Smooth muscle cell (in vitro differentiated cells): Measurements from ENCODE around the gene IFNL2. TPM values are rescaled to one million over a fixed set of nuclear protein-coding genes. Genes with fewer than 3 reads are reported as not detected.

Experiments used
- DNase-seq: peaks from one replicate; lab custom pipeline; 2025; ENCODE audit not compliant: unreplicated experiment; lab: John Stamatoyannopoulos, UW
- H2AFZ ChIP-seq: fragments of 200-600 bp; sonication (generic); 2 replicates; pipeline ENCODE4 v1.6.0; 2016; ENCODE audit warnings: antibody characterized with exemption, low read depth, mild to moderate bottlenecking
- H3F3A ChIP-seq: fragments of 200-600 bp; sonication (generic); 2 replicates; pipeline ENCODE4 v1.6.0; 2017; ENCODE audit warnings: antibody characterized with exemption, low read depth
- H3K27ac ChIP-seq: fragments of 200-600 bp; sonication (generic); 2 replicates; pipeline ENCODE4 v1.5.1; 2016; ENCODE audit warnings: low read depth, mild to moderate bottlenecking
- H3K27me3 ChIP-seq: fragments of 200-600 bp; sonication (generic); 2 replicates; pipeline ENCODE4 v1.6.1; 2016; ENCODE audit warnings: low read depth, mild to moderate bottlenecking
- H3K36me3 ChIP-seq: fragments of 200-600 bp; sonication (generic); 2 replicates; pipeline ENCODE4 v1.5.1; 2016; ENCODE audit warnings: low read depth
- H3K4me1 ChIP-seq: fragments of 200-600 bp; sonication (generic); 2 replicates; pipeline ENCODE4 v1.5.1; 2016; ENCODE audit warnings: low read depth
- H3K4me2 ChIP-seq: fragments of 200-600 bp; sonication (generic); 2 replicates; pipeline ENCODE4 v1.6.0; 2016; ENCODE audit warnings: mild to moderate bottlenecking
- H3K4me3 ChIP-seq: fragments of 200-600 bp; sonication (generic); 2 replicates; pipeline ENCODE4 v1.5.1; 2016; ENCODE audit warnings: mild to moderate bottlenecking
- H3K79me2 ChIP-seq: fragments of 200-600 bp; sonication (generic); 2 replicates; pipeline ENCODE4 v1.6.0; 2016; ENCODE audit warnings: low read depth, mild to moderate bottlenecking
- H3K9ac ChIP-seq: fragments of 200-600 bp; sonication (generic); 2 replicates; pipeline ENCODE4 v1.6.0; 2016; ENCODE audit warnings: low read depth
- H3K9me3 ChIP-seq: fragments of 200-600 bp; sonication (generic); replicated peaks from 2 replicates; pipeline ENCODE4 v1.5.1; 2016; ENCODE audit warnings: low read depth
- H4K20me1 ChIP-seq: fragments of 200-600 bp; sonication (generic); 2 replicates; pipeline ENCODE4 v1.6.0; 2016; ENCODE audit warnings: low read depth
- WGBS: methylation state at CpG from one replicate; pipeline ENCODE4 v1.1.7; 2016; ENCODE audit warnings: low lambda C conversion rate; 5-methylcytosine and 5-hydroxymethylcytosine counted together
- polyA plus RNA-seq: library from polyadenylated mRNA; unstranded; fragments of >200 nt; fragmentation: Nextera tagmentation; extraction: Ambion mirVana; gene quantifications from 2 replicates; pipeline ENCODE4 v1.2.1, GENCODE V29; 2016
- total RNA-seq: library from RNA; depleted of rRNA; stranded (reverse); fragments of >200 nt; gene quantifications from 2 replicates; pipeline ENCODE4 v1.2.3, GENCODE V29; 2014
- TF ChIP-seq, protein P1 (sequence below): fragments of 200-600 bp; sonication (generic); IDR thresholded peaks from 2 replicates; pipeline ENCODE4 v1.5.1; 2017; ENCODE audit warnings: borderline replicate concordance, mild to moderate bottlenecking, antibody characterized with exemption; ENCODE audit not compliant: insufficient read depth, poor library complexity, severe bottlenecking

The IFNL2 gene
- total and polyA plus RNA-seq, 2 experiments from 2014 or later: not detected

DNA sequence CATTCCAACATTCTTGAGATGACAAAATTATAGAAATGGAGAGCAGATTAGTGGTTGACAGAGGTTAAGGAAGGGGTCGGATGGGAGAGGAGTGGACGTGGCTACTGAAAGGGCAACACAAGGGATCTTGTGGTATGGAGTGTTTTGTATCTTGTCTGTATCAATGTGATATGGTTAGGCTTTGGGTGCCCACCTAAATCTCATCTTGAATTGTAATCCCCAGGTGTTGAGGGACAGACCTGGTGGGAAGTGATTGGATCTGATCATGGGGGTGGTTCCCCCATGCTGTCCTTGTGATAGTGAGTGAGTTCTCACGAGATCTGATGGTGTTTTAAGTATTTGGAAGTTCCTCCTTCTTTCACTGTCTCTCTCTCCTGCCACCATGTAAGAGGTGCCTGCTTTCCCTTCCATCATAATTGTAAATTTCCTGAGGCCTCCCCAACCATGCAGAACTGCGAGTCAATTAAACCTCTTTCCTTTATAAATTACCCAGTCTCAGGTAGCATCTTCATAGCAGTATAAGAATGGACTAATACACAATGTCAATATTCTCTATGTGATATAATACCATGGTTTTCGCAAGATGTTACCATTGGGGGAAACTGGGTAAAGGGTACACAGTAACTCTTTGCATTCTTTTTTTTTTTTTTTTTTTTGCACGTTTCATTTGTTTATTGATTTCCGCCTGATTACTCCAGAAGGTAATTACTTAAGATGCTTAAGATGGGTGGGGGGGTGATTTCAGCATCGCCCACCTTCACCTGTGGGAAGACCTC lies 14.6 kb upstream of the IFNL2 start:
- 75% methylated on average over 8 of the region's 8 CpGs for WGBS
- Histone ChIP-seq H3K4me2 (no peak overlapping the region), H3K4me1 (no peaks in the 10 kb centered on the region), H3F3A (no peaks in the 10 kb centered on the region), H3K79me2 (no peaks in the 10 kb centered on the region), H3K27me3 (peaks cover 45% of the 10 kb centered on the region), H3K4me3 (no peak overlapping the region), H3K36me3 (no peaks in the 10 kb centered on the region), H2AFZ (no peak overlapping the region), H3K27ac (no peak overlapping the region), H3K9me3 (no peaks in the 10 kb centered on the region), H4K20me1 (no peaks in the 10 kb centered on the region), H3K9ac (no peak overlapping the region)
- DNase-seq: no peak
- TF ChIP-seq, protein P1, sequence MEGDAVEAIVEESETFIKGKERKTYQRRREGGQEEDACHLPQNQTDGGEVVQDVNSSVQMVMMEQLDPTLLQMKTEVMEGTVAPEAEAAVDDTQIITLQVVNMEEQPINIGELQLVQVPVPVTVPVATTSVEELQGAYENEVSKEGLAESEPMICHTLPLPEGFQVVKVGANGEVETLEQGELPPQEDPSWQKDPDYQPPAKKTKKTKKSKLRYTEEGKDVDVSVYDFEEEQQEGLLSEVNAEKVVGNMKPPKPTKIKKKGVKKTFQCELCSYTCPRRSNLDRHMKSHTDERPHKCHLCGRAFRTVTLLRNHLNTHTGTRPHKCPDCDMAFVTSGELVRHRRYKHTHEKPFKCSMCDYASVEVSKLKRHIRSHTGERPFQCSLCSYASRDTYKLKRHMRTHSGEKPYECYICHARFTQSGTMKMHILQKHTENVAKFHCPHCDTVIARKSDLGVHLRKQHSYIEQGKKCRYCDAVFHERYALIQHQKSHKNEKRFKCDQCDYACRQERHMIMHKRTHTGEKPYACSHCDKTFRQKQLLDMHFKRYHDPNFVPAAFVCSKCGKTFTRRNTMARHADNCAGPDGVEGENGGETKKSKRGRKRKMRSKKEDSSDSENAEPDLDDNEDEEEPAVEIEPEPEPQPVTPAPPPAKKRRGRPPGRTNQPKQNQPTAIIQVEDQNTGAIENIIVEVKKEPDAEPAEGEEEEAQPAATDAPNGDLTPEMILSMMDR: no peak

DNA sequence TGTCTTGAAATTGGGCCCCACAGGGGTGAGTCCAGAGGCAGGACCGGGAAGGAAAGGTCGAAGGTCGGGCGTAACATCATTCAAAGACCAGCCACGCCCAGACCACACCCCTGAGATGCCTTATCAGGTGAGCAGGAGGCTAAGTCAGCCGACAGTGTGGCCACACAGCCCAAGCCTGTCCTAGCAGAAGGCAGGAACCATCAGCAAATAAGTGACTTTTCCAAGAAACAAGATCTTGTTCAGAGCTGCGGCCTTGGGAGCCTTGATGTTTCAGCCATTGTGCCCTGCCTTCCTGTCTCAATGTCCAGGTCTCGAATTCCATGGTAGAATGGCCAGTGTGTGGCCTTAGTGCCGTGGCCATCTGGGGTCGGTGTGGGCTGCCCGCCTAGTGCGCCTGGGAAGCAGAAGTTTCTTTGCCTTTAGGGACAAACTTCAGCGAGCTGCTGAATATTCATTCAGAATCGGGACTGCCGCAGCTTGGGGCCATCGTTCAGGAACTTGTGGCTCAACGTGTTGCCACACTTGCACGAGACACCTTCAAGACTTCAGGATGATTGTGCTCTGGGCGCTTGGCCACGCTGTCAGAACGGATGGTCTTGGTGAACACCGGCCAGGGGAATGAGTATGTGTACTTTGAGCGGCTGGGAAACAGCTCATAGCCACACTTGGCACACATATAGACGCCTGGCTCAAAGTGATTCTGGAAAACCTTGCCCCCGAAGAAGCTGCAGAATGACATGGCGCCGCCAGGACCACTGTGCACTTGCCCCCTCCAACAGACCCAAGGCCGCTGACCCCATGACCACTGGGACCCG lies 13.5 kb upstream of the IFNL2 start:
- no peaks in the 10 kb centered on the region for H3K4me1 ChIP-seq
- TF ChIP-seq, protein P1: no peak
- H2AFZ ChIP-seq: no peak overlapping the region
- H3K9ac ChIP-seq: no peak overlapping the region
- peaks cover 33% of the 10 kb centered on the region for H3K27me3 ChIP-seq
- H3K79me2 ChIP-seq: no peaks in the 10 kb centered on the region
- H3K4me2 ChIP-seq: no peak overlapping the region
- DNase-seq: no peak
- no peak overlapping the region for H3K27ac ChIP-seq
- 89% methylated on average over 29 of the region's 29 CpGs for WGBS
- H3K36me3 ChIP-seq: no peaks in the 10 kb centered on the region
- H3K9me3 ChIP-seq: no peaks in the 10 kb centered on the region
- H3F3A ChIP-seq: no peaks in the 10 kb centered on the region
- H4K20me1 ChIP-seq: no peaks in the 10 kb centered on the region
- no peak overlapping the region for H3K4me3 ChIP-seq

DNA sequence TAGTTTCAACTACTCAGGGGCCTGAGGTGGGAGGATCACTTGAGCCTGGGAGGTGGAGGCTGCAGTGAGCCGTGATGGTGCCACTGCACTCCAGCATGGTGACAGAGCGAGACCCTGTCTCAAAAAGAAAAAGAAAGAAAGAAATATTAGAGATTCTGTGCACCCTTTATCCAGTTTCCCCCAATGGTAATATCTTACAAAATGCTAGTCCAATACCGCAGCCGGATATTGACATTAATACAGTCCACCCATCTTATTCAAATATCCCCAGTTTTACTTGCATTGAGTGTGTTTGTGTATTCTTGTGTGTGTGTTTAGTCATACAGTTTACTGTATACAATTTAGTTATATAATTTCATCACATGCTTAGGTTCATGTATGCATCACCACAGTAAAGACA lies 11.0 kb upstream of the IFNL2 start:
- H3K27me3 ChIP-seq: peaks cover 14% of the 10 kb centered on the region
- H2AFZ ChIP-seq: no peak overlapping the region
- H4K20me1 ChIP-seq: no peaks in the 10 kb centered on the region
- H3K4me1 ChIP-seq: no peaks in the 10 kb centered on the region
- H3K9ac ChIP-seq: no peak overlapping the region
- no peak overlapping the region for H3K27ac ChIP-seq
- H3K9me3 ChIP-seq: no peaks in the 10 kb centered on the region
- no peaks in the 10 kb centered on the region for H3K36me3 ChIP-seq
- DNase-seq: no peak
- TF ChIP-seq, protein P1: no peak
- WGBS: 99% methylated on average over 4 of the region's 4 CpGs
- H3F3A ChIP-seq: no peaks in the 10 kb centered on the region
- no peak overlapping the region for H3K4me2 ChIP-seq
- no peaks in the 10 kb centered on the region for H3K79me2 ChIP-seq
- no peak overlapping the region for H3K4me3 ChIP-seq
